ENCODE results near the gene FBLN2. TPM values are rescaled to one million over a fixed set of nuclear protein-coding genes. Genes with fewer than 3 reads are reported as not detected.

Gene FBLN2
- total RNA-seq, 1 donor from 2014 or later: 1.3 TPM

DNA sequence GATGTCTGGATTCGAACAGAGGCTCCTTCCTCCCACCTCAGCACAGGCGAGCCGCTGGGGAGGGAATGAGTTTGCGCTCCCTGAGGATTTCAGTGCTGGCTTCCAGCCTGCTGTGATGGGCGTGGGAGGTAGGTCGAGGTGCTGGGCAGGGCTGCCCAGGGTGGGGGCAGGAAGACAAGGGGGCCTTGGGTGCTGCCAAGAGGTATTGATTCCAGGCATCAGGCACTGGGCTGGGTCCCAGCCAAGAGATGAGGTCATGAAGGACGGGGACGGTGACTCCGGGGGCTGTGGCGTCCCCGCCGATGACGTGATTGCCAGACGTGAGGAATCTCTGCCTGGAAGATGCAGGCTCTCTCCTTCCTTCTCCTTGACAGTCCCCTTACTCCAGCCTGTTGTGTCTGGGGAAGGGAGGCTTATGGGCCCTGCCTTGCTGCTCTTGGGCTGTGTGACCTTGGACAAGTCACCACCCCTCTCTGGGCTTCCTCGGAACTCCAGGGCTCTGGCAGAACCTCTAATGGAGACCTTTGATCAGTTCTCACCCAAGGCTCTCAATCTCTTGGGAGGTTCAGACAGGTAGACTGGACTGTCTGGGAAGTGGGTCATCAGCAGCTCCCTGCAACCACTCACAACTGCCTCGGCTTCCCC lies 116.8 kb downstream of the FBLN2 start:
- H3K4me1 Mint-ChIP-seq: no peaks in the 10 kb centered on the region
- H3K4me3 Mint-ChIP-seq: no peak overlapping the region
- peaks cover 9% of the 10 kb centered on the region for H3K27me3 Mint-ChIP-seq
- H3K27ac Mint-ChIP-seq: no peak overlapping the region
- H3K36me3 Mint-ChIP-seq (ENCODE audit: low read depth): no peaks in the 10 kb centered on the region
- ATAC-seq (ENCODE audit: low read depth) (no peak), DNase-seq (no peak)
- ChIA-PET POLR2A (no interaction called here), CTCF (no interaction called here)
- intact Hi-C loops (cut with micrococcal nuclease): no loop called here
- no peaks in the 10 kb centered on the region for H3K9me3 Mint-ChIP-seq
- TF ChIP-seq, protein P1, sequence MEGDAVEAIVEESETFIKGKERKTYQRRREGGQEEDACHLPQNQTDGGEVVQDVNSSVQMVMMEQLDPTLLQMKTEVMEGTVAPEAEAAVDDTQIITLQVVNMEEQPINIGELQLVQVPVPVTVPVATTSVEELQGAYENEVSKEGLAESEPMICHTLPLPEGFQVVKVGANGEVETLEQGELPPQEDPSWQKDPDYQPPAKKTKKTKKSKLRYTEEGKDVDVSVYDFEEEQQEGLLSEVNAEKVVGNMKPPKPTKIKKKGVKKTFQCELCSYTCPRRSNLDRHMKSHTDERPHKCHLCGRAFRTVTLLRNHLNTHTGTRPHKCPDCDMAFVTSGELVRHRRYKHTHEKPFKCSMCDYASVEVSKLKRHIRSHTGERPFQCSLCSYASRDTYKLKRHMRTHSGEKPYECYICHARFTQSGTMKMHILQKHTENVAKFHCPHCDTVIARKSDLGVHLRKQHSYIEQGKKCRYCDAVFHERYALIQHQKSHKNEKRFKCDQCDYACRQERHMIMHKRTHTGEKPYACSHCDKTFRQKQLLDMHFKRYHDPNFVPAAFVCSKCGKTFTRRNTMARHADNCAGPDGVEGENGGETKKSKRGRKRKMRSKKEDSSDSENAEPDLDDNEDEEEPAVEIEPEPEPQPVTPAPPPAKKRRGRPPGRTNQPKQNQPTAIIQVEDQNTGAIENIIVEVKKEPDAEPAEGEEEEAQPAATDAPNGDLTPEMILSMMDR (IDR thresholded peaks at IDR 0.05): no peak

DNA sequence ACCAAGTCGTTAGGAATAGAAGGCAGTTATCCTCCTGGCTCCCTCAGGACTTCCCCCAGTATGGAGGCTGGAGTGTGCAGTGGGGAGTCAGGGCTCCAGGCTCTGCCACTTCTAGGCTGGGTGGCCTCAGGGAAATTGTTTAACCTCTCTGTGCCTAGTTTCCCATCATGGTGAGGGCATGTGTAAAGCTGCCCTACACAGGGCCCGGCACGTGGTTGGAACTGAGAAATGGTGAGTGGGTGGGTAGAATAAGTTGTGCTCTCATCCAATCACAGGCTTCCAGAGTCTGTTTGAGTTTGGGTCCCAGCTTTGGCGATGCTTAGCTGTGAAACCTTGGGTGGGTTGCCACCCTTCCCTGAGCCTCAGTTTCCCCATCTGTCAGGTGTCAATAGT lies 117.3 kb downstream of the FBLN2 start:
- Mint-ChIP-seq H3K27ac (no peak overlapping the region), H3K4me3 (no peak overlapping the region), H3K4me1 (no peaks in the 10 kb centered on the region), H3K9me3 (no peaks in the 10 kb centered on the region), H3K36me3 (ENCODE audit: low read depth) (no peaks in the 10 kb centered on the region), H3K27me3 (peaks cover 9% of the 10 kb centered on the region)
- intact Hi-C loops (cut with micrococcal nuclease): no loop called here
- ATAC-seq (ENCODE audit: low read depth) (no peak), DNase-seq (no peak)
- ChIA-PET POLR2A (no interaction called here), CTCF (no interaction called here)
- TF ChIP-seq, protein P1 (IDR thresholded peaks at IDR 0.05): no peak

DNA sequence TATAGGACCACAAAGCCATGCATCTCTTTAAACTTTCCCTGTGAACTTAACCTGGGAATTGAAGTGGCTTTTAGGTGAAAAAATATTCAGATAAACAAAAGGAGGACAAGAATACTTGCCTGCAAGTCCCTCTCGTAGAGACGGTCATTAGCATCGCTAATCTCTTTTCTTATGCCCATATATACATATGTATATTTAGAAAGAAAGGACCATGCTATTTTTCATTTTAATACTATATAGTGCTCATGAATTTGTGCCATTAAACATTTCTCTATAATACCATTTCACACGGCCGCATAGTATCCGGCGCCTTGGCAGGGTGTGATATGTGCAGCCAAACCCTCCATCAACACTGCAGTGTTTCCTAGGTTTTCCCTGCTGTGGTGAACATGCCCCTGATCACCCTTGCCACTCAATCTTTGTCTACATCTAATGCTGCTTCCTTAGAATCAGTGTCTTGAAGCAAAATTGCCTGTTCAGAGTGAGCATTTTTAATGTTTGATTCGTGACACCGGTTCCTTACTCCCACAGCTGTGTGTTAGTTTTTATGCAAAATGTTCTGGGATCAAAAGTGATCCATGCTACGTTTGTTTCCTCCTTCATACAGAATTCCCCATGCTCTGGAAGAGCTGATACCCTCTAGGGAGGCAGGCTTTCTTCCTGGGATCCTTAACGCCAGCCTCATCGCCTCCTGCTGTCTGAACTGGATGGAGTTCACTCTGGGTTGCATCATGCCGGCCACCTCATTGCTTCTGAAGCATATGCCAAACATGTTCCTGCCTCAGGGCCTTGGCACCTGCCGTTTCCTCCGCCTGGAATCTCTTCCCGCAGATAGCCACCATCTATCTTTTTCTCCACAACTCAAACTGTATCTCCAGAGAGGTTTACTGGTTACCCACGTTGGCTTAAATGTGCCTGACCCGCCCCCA lies 118.1 kb downstream of the FBLN2 start:
- POLR2A ChIA-PET: no interaction called here
- no peaks in the 10 kb centered on the region for H3K4me1 Mint-ChIP-seq
- H3K27ac Mint-ChIP-seq: no peak overlapping the region
- H3K27me3 Mint-ChIP-seq: peaks cover 9% of the 10 kb centered on the region
- ATAC-seq (ENCODE audit: low read depth) (no peak), DNase-seq (no peak)
- CTCF ChIA-PET: no interaction called here
- H3K4me3 Mint-ChIP-seq: no peak overlapping the region
- intact Hi-C loops (cut with micrococcal nuclease): no loop called here
- no peaks in the 10 kb centered on the region for H3K9me3 Mint-ChIP-seq
- H3K36me3 Mint-ChIP-seq (ENCODE audit: low read depth): no peaks in the 10 kb centered on the region
- TF ChIP-seq, protein P1 (IDR thresholded peaks at IDR 0.05): no peak

DNA sequence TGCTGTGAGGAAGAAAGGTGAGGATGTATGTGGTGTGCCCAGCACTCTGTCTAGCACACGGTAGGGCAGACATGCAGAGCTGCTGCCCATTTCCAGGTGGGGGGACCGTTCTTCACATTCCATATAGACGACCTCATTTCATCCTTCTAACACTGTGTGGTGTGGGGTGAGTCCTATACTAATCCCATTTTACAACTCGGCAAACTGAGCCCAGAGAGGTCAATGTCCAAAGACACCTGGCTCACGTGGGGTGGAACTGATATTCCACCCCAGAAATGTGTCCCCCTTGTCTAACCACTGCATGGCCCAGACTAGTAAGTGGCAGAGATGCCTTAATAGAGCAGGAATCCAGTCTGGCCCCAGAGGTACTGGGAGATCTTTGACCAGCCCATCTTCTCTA lies 119.2 kb downstream of the FBLN2 start:
- no peaks in the 10 kb centered on the region for H3K4me1 Mint-ChIP-seq
- ChIA-PET POLR2A (no interaction called here), CTCF (no interaction called here)
- H3K9me3 Mint-ChIP-seq: no peaks in the 10 kb centered on the region
- H3K4me3 Mint-ChIP-seq: no peak overlapping the region
- no peak for DNase-seq
- H3K27me3 Mint-ChIP-seq: peaks cover 9% of the 10 kb centered on the region
- intact Hi-C loops (cut with micrococcal nuclease): no loop called here
- H3K27ac Mint-ChIP-seq: no peak overlapping the region
- no peaks in the 10 kb centered on the region for H3K36me3 Mint-ChIP-seq (ENCODE audit: low read depth)
- no peak for ATAC-seq (ENCODE audit: low read depth)
- TF ChIP-seq, protein P1 (IDR thresholded peaks at IDR 0.05): no peak

DNA sequence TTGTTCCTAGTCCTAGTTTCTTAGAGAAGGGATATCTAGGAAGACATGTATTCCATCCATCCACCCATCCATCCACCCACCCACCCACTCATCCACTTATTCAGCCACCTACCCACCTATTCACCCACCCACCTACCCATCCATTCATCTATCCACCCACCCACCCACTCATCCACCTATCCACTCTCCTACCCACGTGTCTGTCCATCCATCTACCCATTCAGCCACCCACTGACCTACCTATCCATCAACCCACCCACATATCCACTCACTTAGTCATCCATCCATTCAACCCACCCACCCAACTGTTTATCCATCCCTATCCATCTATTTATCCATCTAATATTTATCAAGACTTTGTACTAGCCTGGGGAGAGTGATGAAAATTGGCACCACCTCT lies 120.5 kb downstream of the FBLN2 start:
- Mint-ChIP-seq H3K27ac (no peak overlapping the region), H3K4me1 (no peaks in the 10 kb centered on the region), H3K9me3 (no peaks in the 10 kb centered on the region), H3K27me3 (peaks cover 13% of the 10 kb centered on the region), H3K4me3 (no peak overlapping the region), H3K36me3 (ENCODE audit: low read depth) (no peaks in the 10 kb centered on the region)
- TF ChIP-seq, protein P1 (IDR thresholded peaks at IDR 0.05): no peak
- ATAC-seq (ENCODE audit: low read depth) (no peak), DNase-seq (no peak)
- intact Hi-C loops (cut with micrococcal nuclease): no loop called here
- CTCF ChIA-PET: no interaction called here
- POLR2A ChIA-PET: no interaction called here
